ENCODE data around the gene ATP8A1. TPM values are rescaled to one million over a fixed set of nuclear protein-coding genes. Genes with fewer than 3 reads are reported as not detected.

The ATP8A1 gene
- total RNA-seq, 1 donor from 2014 or later = 4.3 TPM

- TF ChIP-seq, protein P1, sequence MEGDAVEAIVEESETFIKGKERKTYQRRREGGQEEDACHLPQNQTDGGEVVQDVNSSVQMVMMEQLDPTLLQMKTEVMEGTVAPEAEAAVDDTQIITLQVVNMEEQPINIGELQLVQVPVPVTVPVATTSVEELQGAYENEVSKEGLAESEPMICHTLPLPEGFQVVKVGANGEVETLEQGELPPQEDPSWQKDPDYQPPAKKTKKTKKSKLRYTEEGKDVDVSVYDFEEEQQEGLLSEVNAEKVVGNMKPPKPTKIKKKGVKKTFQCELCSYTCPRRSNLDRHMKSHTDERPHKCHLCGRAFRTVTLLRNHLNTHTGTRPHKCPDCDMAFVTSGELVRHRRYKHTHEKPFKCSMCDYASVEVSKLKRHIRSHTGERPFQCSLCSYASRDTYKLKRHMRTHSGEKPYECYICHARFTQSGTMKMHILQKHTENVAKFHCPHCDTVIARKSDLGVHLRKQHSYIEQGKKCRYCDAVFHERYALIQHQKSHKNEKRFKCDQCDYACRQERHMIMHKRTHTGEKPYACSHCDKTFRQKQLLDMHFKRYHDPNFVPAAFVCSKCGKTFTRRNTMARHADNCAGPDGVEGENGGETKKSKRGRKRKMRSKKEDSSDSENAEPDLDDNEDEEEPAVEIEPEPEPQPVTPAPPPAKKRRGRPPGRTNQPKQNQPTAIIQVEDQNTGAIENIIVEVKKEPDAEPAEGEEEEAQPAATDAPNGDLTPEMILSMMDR (conservative IDR thresholded peaks at IDR 0.05; ENCODE audit: low read depth, low read length) = no peak
- DNase-seq (ENCODE audit: low read depth) = no peak
- H3K4me3 ChIP-seq (ENCODE audit: low read depth, low read length) = no peak overlapping the region
Measured at GRCh38 chr4:42636645-42636949, 20.3 kb downstream of the ATP8A1 start.

- no peak overlapping the region for H3K4me3 ChIP-seq (ENCODE audit: low read depth, low read length)
- TF ChIP-seq, protein P1 (conservative IDR thresholded peaks at IDR 0.05; ENCODE audit: low read depth, low read length) = no peak
- no peak for DNase-seq (ENCODE audit: low read depth)
Measured at GRCh38 chr4:42633605-42634388, 23.1 kb downstream of the ATP8A1 start.

GRCh38 chr4:42632653-42633382 lies 24.1 kb downstream of the ATP8A1 start:
- TF ChIP-seq, protein P1 (conservative IDR thresholded peaks at IDR 0.05; ENCODE audit: low read depth, low read length) = no peak
- DNase-seq (ENCODE audit: low read depth) = no peak
- H3K4me3 ChIP-seq (ENCODE audit: low read depth, low read length) = no peak overlapping the region

DNA sequence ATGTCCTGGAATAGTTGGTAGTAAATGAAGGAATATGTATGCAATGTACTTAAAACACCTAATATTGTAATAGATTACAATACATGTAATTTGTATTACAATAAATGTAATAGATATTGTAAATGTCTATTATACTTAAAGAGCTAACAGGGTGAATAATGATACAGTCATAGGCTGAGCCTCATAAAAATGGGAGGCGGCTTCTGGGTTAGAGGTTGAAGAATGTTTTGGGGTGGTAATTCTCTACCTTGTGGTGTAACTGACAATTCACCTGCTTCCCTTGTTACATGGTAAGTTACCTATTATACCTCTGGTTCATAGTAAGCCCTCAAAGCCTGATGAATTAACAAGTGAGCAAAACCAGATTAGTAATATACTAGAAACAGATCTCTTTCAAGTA lies 26.0 kb downstream of the ATP8A1 start:
- DNase-seq (ENCODE audit: low read depth) = no peak

GRCh38 chr4:42628740-42629139 lies 28.2 kb downstream of the ATP8A1 start:
- no peak overlapping the region for H3K4me3 ChIP-seq (ENCODE audit: low read depth, low read length)
- TF ChIP-seq, protein P1 (conservative IDR thresholded peaks at IDR 0.05; ENCODE audit: low read depth, low read length) = no peak
- no peak for DNase-seq (ENCODE audit: low read depth)

More for the DNA sequence above, 26.0 kb downstream of the ATP8A1 start:
- TF ChIP-seq, protein P1 (conservative IDR thresholded peaks at IDR 0.05; ENCODE audit: low read depth, low read length) = no peak
- H3K4me3 ChIP-seq (ENCODE audit: low read depth, low read length) = no peak overlapping the region

DNA sequence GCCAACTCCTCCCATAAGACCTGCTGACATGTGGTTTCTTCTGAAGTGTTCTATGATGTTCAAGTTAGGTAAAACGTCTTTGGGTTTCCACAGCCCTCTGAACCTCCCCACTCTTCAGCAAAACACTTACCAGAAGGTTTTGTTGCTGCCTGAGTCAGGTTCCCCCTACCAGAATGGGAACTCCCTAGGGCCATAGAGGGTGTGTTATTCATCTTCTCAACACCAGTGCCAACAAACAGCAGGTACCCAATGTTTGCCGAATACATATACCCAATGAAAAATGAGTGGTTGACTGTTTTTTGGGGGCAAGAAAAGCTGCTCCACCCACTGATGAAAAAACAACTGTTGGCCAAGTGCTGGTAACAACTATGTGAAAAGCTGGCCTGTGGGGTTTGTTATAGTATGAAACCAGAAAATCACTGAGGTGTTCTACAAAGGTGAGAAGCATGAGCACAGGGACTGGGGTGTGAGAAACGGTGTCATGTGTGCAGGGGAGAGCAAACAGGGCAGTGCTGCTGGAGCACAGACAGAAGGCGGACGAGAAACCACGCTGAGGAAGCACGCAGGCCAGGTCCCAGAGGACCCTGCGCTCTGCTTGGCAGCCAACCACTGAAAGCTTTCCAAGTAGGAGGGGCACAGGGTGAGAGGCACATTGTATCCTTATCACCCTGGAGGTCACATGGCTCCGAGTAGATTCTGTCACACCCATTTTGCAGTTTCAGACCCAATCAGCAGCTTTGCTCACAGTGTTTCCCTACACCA lies 28.8 kb downstream of the ATP8A1 start:
- H3K4me3 ChIP-seq (ENCODE audit: low read depth, low read length) = no peak overlapping the region
- TF ChIP-seq, protein P1 (conservative IDR thresholded peaks at IDR 0.05; ENCODE audit: low read depth, low read length) = no peak
- no peak for DNase-seq (ENCODE audit: low read depth)
